Measurements from ENCODE around the gene NSD2. TPM values are rescaled to one million over a fixed set of nuclear protein-coding genes. Genes with fewer than 3 reads are reported as not detected.
"Not testable (repeated sequence)": the region's sequence is repeated elsewhere in the genome, so short reads cannot be mapped to it uniquely, and the experiment has no call there.

NSD2 gene
- total RNA-seq, 4 donors from 2014 or later: 19.1 to 33.1 (median 28.8) TPM

DNA sequence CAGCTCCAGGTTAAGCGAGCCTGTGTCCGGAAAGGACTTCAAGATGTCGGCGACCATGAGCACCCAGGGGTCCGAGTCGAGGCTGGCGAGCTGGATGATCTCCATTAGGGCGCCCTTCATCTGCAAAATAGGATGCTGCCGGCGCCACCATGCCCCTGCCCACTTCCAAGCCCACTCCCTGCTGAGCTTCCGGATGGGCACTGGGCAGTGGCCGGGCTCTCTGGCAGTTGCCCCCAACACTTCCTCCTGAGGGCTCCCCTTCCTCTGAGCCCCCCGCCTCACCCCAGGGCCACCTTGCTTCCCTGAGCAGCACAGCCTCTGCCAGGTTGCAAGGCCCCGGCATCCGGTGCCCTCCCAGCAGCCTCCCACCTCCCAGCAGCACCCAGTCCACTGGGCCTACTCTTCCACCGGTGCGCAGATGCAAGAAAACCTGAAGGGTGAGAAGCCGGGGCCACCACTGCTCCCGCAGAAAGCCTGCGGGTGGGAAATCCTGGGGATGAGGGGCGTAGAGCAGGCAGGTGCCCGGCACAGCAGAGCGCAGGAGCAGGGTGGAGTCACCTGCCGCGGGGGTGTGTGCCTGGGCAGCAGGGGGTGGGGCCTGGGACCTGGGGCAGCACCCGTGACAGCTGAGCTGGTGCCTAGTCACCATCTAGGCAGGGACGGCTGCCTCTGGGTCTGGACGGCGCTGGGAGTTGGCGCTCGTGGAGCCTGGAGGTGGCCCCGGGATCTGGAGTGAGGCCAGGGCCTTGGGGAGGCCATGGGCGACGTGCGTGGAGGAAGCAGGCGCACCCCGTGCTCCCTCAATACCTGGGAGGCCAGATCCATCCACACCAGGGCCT is 120.6 kb downstream of the NSD2 start:
- no peak for ATAC-seq (ENCODE audit: low FRiP score)
- DNase-seq (ENCODE audit: low spot score): no peak
- TF ChIP-seq, protein P1, sequence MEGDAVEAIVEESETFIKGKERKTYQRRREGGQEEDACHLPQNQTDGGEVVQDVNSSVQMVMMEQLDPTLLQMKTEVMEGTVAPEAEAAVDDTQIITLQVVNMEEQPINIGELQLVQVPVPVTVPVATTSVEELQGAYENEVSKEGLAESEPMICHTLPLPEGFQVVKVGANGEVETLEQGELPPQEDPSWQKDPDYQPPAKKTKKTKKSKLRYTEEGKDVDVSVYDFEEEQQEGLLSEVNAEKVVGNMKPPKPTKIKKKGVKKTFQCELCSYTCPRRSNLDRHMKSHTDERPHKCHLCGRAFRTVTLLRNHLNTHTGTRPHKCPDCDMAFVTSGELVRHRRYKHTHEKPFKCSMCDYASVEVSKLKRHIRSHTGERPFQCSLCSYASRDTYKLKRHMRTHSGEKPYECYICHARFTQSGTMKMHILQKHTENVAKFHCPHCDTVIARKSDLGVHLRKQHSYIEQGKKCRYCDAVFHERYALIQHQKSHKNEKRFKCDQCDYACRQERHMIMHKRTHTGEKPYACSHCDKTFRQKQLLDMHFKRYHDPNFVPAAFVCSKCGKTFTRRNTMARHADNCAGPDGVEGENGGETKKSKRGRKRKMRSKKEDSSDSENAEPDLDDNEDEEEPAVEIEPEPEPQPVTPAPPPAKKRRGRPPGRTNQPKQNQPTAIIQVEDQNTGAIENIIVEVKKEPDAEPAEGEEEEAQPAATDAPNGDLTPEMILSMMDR (IDR thresholded peaks at IDR 0.05): no peak

DNA sequence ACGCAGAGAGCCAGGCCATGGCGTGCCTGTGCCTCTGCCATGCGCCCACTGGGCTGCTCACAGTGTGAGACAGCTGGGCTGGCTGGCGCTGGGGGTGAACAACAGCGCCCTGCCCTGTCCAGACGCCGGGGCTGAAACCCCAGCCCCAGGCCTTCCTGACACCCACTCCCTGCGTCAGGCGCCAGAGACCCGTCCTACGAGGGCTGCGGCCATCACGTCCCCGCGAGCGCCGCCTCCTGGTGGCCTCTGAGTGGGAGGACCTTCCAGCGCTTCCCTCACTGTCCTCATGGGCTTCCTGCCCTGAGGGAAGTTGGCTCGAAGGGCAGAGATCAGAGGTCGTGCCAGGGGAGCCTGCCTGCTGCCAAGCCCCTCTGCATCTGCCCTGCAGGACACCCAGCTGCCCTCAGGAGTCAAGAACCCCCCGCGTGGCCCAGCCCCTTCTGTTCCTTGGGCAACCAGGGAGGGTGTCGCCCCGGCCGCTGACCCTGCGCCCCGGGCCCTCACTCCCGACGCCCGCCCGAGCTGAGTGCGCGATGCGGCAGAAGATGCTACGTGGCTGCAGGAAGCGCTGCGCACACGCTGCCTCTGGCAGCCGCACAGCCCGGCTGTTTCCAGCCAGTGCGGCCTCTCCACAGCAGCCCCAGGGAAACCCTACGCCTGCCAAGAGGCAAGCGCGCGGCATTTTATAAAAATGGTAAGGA is 121.4 kb downstream of the NSD2 start:
- TF ChIP-seq, protein P1 (IDR thresholded peaks at IDR 0.05): no peak
- DNase-seq (ENCODE audit: low spot score) (no peak), ATAC-seq (ENCODE audit: low FRiP score) (no peak)

DNA sequence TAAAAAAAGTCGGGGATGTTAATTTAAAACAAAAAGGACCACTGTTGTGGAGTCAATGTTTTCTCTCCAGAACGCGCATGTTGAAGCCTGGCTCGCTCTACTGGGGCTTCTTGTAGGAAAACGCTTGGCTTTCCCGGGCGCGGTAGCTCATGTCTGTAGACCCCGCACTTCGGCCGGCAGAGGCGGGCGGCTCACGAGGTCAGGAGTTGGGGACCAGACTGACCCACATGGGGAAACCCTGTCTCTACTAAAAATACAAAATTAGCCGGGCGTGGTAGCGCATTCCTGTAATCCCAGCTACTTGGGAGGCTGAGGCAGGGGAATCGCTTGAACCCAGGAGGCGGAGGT is 122.0 kb downstream of the NSD2 start:
- DNase-seq (ENCODE audit: low spot score) (no peak), ATAC-seq (ENCODE audit: low FRiP score) (no peak)
- TF ChIP-seq, protein P1 (IDR thresholded peaks at IDR 0.05): no peak

DNA sequence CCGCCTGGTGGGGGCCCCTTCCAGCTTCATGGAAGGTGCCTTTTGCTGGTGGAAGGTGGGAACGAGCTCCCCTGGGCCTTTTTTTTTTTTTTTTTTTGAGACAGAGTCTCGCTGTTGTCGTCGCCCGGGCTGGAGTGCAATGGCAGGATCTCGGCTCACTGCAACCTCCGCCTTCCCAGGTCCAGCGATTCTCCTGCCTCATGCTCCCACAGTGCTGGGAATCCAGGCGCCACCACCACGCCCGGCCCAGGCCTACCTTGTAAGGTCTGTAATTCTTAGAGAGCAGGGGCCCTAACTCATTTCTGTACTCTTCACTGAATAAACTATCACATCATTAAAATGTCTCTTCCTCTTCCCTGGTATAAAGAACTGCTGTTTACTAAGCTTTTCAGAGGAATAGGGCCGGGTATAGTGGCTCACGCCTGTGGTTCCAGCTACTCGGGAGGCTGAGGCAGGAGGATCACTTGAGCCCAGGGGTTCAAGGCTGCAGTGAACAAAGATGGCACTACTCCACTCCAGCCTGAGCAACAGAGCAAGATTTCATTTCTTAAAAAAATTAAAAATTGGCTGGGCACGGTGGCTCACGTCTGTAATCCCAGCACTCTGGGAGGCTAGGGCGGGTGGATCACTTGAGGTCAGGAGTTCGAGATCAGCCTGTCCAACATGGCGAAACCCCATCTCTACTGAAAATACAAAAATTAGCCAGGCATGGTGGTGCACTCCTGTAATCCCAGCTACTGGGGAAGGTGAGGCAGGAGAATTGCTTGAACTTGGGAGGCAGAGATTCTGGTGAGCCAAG is 122.7 kb downstream of the NSD2 start:
- not testable (repeated sequence) for DNase-seq (ENCODE audit: low spot score); ATAC-seq (ENCODE audit: low FRiP score)

DNA sequence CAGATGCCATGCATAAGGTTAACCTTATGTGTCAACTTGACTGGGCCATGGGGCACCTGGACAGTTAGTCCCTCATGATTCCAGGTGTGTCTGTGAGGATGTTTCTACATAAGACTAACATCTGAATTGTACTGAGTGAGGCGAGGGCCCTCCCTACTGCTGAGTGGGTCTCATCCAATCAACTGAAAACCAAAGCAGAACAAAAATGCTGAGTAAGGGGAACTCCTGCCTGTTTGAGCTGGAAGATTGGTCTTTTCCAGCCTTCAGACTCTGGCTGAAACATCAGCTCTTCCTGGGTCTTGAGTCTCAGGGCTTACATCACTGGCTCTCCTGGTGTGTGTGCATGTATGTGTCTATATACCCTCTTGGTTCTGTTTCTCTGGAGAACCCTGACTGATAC is 123.7 kb downstream of the NSD2 start:
- TF ChIP-seq, protein P1 (IDR thresholded peaks at IDR 0.05): no peak
- DNase-seq (ENCODE audit: low spot score): no peak
- ATAC-seq (ENCODE audit: low FRiP score): no peak

DNA sequence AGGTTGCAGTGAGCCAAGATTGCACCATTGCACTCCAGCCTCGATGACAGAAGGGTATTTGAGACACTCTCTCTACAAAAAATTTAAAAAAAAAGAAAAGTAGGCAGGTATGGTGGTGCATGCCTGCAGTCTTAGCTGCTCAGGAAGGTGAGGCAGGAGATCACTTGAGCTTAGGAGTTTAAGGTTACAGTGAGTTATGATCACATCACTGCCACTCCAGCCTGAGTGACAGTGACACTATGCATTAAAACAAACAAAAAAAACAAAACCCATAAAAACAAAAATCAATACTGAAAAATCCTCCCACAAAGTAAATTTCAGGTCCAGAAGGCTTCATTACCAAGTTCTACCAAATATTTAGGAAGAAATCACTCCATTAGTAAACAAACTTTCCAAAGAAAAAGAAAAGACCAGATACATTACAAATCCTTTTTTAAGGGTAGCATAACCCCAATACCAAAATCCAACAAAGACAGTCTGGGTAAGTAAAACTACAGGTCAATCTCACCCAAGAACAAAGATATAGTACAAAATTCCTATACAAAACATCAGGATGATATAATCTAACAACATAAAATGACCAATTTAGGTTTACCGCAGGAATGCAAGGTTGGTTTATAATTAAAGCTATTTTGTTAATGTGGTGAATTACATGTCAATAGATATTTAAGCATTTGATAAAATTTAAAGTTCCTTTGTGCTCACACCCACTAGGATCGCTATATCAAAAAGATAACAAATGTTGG is 125.8 kb downstream of the NSD2 start:
- TF ChIP-seq, protein P1 (IDR thresholded peaks at IDR 0.05): no peak
- DNase-seq (ENCODE audit: low spot score) (no peak), ATAC-seq (ENCODE audit: low FRiP score) (no peak)

DNA sequence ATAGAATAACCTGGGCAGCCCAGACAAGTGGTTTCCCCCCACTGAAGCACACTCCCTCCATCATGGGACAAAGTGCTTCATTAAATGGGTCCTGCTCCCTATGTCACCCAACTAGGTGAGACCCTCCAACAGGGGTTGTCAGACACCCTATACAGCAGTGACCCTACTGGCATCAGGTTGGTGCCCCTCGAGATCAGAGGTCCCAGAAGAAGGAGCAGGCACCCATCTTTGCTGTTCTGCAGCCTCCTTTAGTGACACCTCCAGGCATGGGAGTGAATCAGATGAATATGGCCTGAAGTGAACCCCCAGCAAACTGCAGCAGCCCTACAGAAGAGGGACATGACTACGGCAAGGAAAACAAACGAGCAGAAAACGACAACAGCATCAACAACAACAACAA is 126.5 kb downstream of the NSD2 start:
- no peak for DNase-seq (ENCODE audit: low spot score)
- no peak for ATAC-seq (ENCODE audit: low FRiP score)
- TF ChIP-seq, protein P1 (IDR thresholded peaks at IDR 0.05): no peak
